HEK293 (cell line): ENCODE results near the gene CPA4.

ENCODE experiments used
- ATF2 ChIP-seq: fragments of 450-650 bp; formaldehyde crosslinking; IDR thresholded peaks from 2 replicates; pipeline ENCODE4 v1.5.1; 2016; ENCODE audit warnings: missing biosample characterization, missing genetic modification characterization, low read depth
- CTCF ChIP-seq: fragments of 450-650 bp; formaldehyde crosslinking; IDR thresholded peaks from 2 replicates; pipeline ENCODE4 v1.5.1; 2016; ENCODE audit warnings: missing biosample characterization, missing genetic modification characterization
- SALL2 ChIP-seq: fragments of 450-650 bp; formaldehyde crosslinking; IDR thresholded peaks from 2 replicates; pipeline ENCODE4 v1.5.0; 2017; ENCODE audit warnings: missing biosample characterization, mild to moderate bottlenecking, missing genetic modification characterization, borderline replicate concordance
- ZFP3 ChIP-seq: fragments of 450-650 bp; formaldehyde crosslinking; IDR thresholded peaks from 2 replicates; pipeline ENCODE4 v1.5.1; 2016; ENCODE audit warnings: low read depth, missing biosample characterization, missing genetic modification characterization
- ZNF138 ChIP-seq: fragments of 450-650 bp; formaldehyde crosslinking; IDR thresholded peaks from 2 replicates; pipeline ENCODE4 v1.5.1; 2016; ENCODE audit warnings: missing biosample characterization, missing genetic modification characterization, borderline replicate concordance
- ZNF146 ChIP-seq: fragments of 450-650 bp; formaldehyde crosslinking; IDR thresholded peaks from 2 replicates; pipeline ENCODE4 v1.5.1; 2016; ENCODE audit warnings: missing biosample characterization, missing genetic modification characterization
- ZNF157 ChIP-seq: fragments of 450-650 bp; formaldehyde crosslinking; IDR thresholded peaks from 2 replicates; pipeline ENCODE4 v1.5.1; 2016; ENCODE audit warnings: missing biosample characterization, missing genetic modification characterization
- ZNF174 ChIP-seq: fragments of 450-650 bp; formaldehyde crosslinking; IDR thresholded peaks from 2 replicates; pipeline ENCODE4 v1.5.0; 2017; ENCODE audit warnings: missing biosample characterization, mild to moderate bottlenecking, missing genetic modification characterization
- ZNF292 ChIP-seq: fragments of 450-650 bp; formaldehyde crosslinking; IDR thresholded peaks from 2 replicates; pipeline ENCODE4 v1.5.1; 2016; ENCODE audit warnings: low read depth, missing biosample characterization, missing genetic modification characterization, borderline replicate concordance
- ZNF302 ChIP-seq: fragments of 450-650 bp; formaldehyde crosslinking; IDR thresholded peaks from 2 replicates; pipeline ENCODE4 v1.5.1; 2016; ENCODE audit warnings: missing biosample characterization, missing genetic modification characterization, low read depth
- ZNF544 ChIP-seq: fragments of 450-650 bp; formaldehyde crosslinking; IDR thresholded peaks from 2 replicates; pipeline ENCODE4 v1.5.0; 2017; ENCODE audit warnings: missing biosample characterization, missing genetic modification characterization
- ZNF561 ChIP-seq: fragments of 450-650 bp; IDR thresholded peaks from 2 replicates; pipeline ENCODE4 v1.5.1; 2018; ENCODE audit warnings: missing biosample characterization, missing genetic modification characterization, borderline replicate concordance
- ZNF747 ChIP-seq: fragments of 450-650 bp; formaldehyde crosslinking; IDR thresholded peaks from 2 replicates; pipeline ENCODE4 v1.5.1; 2016; ENCODE audit warnings: missing biosample characterization, missing genetic modification characterization
- ZNF830 ChIP-seq: fragments of 450-650 bp; IDR thresholded peaks from 2 replicates; pipeline ENCODE4 v1.5.0; 2018; ENCODE audit warnings: missing biosample characterization, missing genetic modification characterization, low read depth, mild to moderate bottlenecking, moderate library complexity

- TF ChIP-seq ZFP3 (tag by site-specific recombination) (no peak), ZNF561 (tag by site-specific recombination) (no peak), ZNF174 (tag by site-specific recombination) (no peak), CTCF (tag by site-specific recombination) (no peak), ZNF138 (tag by site-specific recombination) (no peak), ZNF292 (no peak), ZNF544 (no peak), ZNF747 (tag by site-specific recombination) (no peak), SALL2 (tag by site-specific recombination) (no peak), ZNF146 (tag by site-specific recombination) (no peak), ZNF157 (tag by site-specific recombination) (no peak), ZNF830 (tag by site-specific recombination) (no peak), ZNF302 (tag by site-specific recombination) (no peak), ATF2 (no peak)
These were observed 19.7 kb upstream of the CPA4 start for GRCh38 chr7:130273081-130273932.
